Common myeloid progenitor, CD34-positive (primary cell): ENCODE results near the gene CTNNA2.

Experiments used
- CTCF ChIA-PET: fragments of 350-600 bp; sonication (Branson Sonifier 250); formaldehyde crosslinking; loops from one replicate; lab custom pipeline; 2021; ENCODE audit warnings: antibody characterized with exemption; lab: Charles Lee
- POLR2A ChIA-PET: fragments of 350-600 bp; sonication (Branson Sonifier 250); formaldehyde crosslinking; loops from one replicate; lab custom pipeline; 2021; ENCODE audit warnings: antibody characterized with exemption; lab: Charles Lee
- DNase-seq, 3 donors: peaks; one replicate each; pipeline versions ENCODE4 v3.0.0 to v3.0.0-alpha.2; 2013
- H3K27ac ChIP-seq, 2 experiments: 1 replicate in 1 of 2; 2 replicates in 1 of 2; pipeline ENCODE4 v1.7.0; 2013; ENCODE audit warnings: inconsistent platforms in 2 of 2, low read length in 2 of 2, mild to moderate bottlenecking in 2 of 2, low read depth in 1 of 2, moderate library complexity in 1 of 2; ENCODE audit not compliant: severe bottlenecking in 2 of 2, insufficient read depth in 1 of 2, poor library complexity in 1 of 2
- H3K27me3 ChIP-seq, 5 experiments: replicated peaks in 2 of 5; 1 replicate in 3 of 5; 2 replicates in 2 of 5; pipeline versions ENCODE4 v1.6.1 to v1.7.0; 2013; ENCODE audit warnings: low read length in 4 of 5, mild to moderate bottlenecking in 2 of 5, moderate library complexity in 2 of 5, inconsistent platforms in 1 of 5; ENCODE audit not compliant: insufficient read depth in 5 of 5, control insufficient read depth in 4 of 5
- H3K36me3 ChIP-seq, 4 experiments: 1 replicate in 2 of 4; 2 replicates in 2 of 4; pipeline versions ENCODE4 v1.6.1 to v1.7.0; 2013; ENCODE audit warnings: low read length in 3 of 4, control low read depth in 1 of 4, mild to moderate bottlenecking in 1 of 4; ENCODE audit not compliant: control insufficient read depth in 4 of 4, insufficient read depth in 4 of 4
- H3K4me1 ChIP-seq, 4 experiments: 1 replicate in 3 of 4; 2 replicates in 1 of 4; pipeline versions ENCODE4 v1.6.1 to v1.7.1; 2013; ENCODE audit warnings: low read length in 3 of 4, mild to moderate bottlenecking in 3 of 4, control low read depth in 1 of 4, inconsistent platforms in 1 of 4, moderate library complexity in 1 of 4; ENCODE audit not compliant: control insufficient read depth in 4 of 4, insufficient read depth in 4 of 4; ENCODE audit errors: control extremely low read depth in 1 of 4
- H3K4me3 ChIP-seq, 7 experiments: 1 replicate in 4 of 7; 2 replicates in 3 of 7; pipeline versions ENCODE4 v1.5.1 to v1.7.0; 2013; ENCODE audit warnings: mild to moderate bottlenecking in 7 of 7, low read length in 6 of 7, moderate library complexity in 6 of 7, inconsistent platforms in 2 of 7, low read depth in 2 of 7, control low read depth in 1 of 7; ENCODE audit not compliant: insufficient read depth in 4 of 7, control insufficient read depth in 1 of 7; ENCODE audit errors: extremely low read depth in 1 of 7
- H3K9me3 ChIP-seq, 5 experiments: 1 replicate in 4 of 5; 2 replicates in 1 of 5; pipeline versions ENCODE4 v1.6.1 to v1.7.1; 2013; ENCODE audit warnings: low read length in 4 of 5, mild to moderate bottlenecking in 2 of 5, inconsistent platforms in 1 of 5, low read depth in 1 of 5, moderate library complexity in 1 of 5; ENCODE audit not compliant: control insufficient read depth in 4 of 5, insufficient read depth in 2 of 5; ENCODE audit errors: control extremely low read depth in 1 of 5
- WGBS: methylation state at CpG from one replicate; pipeline ENCODE4 v1.1.5; 2013; ENCODE audit not compliant: insufficient coverage; 5-methylcytosine and 5-hydroxymethylcytosine counted together

The CTNNA2 gene

GRCh38 chr2:79612999-79613398 is 100.1 kb downstream of the CTNNA2 start:
- no peaks in the 10 kb centered on the region for H3K27me3 ChIP-seq
- DNase-seq, result no peak
- H3K9me3 ChIP-seq, result no peaks in the 10 kb centered on the region
- no peaks in the 10 kb centered on the region for H3K4me1 ChIP-seq
- no peak overlapping the region for H3K27ac ChIP-seq
- ChIA-PET CTCF (no interaction called here), POLR2A (no interaction called here)
- WGBS, result 80% methylated on average over 1 of the region's 6 CpGs
- H3K4me3 ChIP-seq, result no peak overlapping the region
- no peaks in the 10 kb centered on the region for H3K36me3 ChIP-seq

GRCh38 chr2:79619442-79619841 is 106.6 kb downstream of the CTNNA2 start:
- CTCF ChIA-PET, result no interaction called here
- WGBS, result 90% methylated on average over 2 of the region's 5 CpGs
- Histone ChIP-seq H3K4me1 (peaks cover 0 to 14% (median 0%) of the 10 kb centered on the region in 4 experiments), H3K36me3 (no peaks in the 10 kb centered on the region), H3K4me3 (no peak overlapping the region), H3K9me3 (no peaks in the 10 kb centered on the region), H3K27ac (no peak overlapping the region), H3K27me3 (no peaks in the 10 kb centered on the region)
- no peak for DNase-seq
- POLR2A ChIA-PET, result no interaction called here

DNA sequence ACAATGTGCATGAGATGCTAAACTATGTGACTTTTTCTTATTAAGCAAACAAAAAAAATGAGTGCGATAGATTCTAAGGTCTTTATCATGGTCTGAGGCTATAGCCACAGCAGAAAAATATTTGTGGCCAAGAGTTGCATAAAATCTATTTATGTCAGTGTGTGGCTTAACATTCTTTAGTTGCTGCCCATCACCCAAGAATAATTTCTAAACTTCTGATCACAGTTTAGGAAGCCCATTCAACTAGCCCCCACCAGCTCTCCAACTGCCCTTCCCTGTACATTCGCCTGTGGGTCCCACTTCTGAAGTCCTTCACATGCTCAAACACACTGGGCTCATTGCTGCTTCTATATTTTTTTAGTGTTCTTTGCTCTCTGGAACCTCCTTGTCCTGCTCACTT is 107.1 kb downstream of the CTNNA2 start:
- CTCF ChIA-PET, result no interaction called here
- H3K9me3 ChIP-seq, result no peaks in the 10 kb centered on the region
- no peak overlapping the region for H3K27ac ChIP-seq
- POLR2A ChIA-PET, result no interaction called here
- H3K4me3 ChIP-seq, result no peak overlapping the region
- H3K36me3 ChIP-seq, result no peaks in the 10 kb centered on the region
- no peak for DNase-seq
- H3K4me1 ChIP-seq, result peaks cover 0 to 14% (median 0%) of the 10 kb centered on the region in 4 experiments
- H3K27me3 ChIP-seq, result no peaks in the 10 kb centered on the region
- 92% methylated on average over 2 of the region's 2 CpGs for WGBS

GRCh38 chr2:79620679-79621078 is 107.8 kb downstream of the CTNNA2 start:
- H3K36me3 ChIP-seq, result no peaks in the 10 kb centered on the region
- peaks cover 0 to 14% (median 0%) of the 10 kb centered on the region in 4 experiments for H3K4me1 ChIP-seq
- no peak for DNase-seq
- ChIA-PET POLR2A (interaction anchor here (0.5 kb wide), 1 partner anchor 262 kb away, joined by 3 read pairs; no protein-coding TSS in a partner anchor), CTCF (no interaction called here)
- no peaks in the 10 kb centered on the region for H3K9me3 ChIP-seq
- H3K27ac ChIP-seq, result no peak overlapping the region
- no peak overlapping the region for H3K4me3 ChIP-seq
- no peaks in the 10 kb centered on the region for H3K27me3 ChIP-seq
- WGBS, result 100% methylated on average over 2 of the region's 2 CpGs

GRCh38 chr2:79621252-79621651 is 108.4 kb downstream of the CTNNA2 start:
- POLR2A ChIA-PET, result interaction anchor here (0.5 kb wide), 1 partner anchor 261 kb away, joined by 3 read pairs; no protein-coding TSS in a partner anchor
- no peak for DNase-seq
- no peak overlapping the region for H3K27ac ChIP-seq
- WGBS, result 100% methylated on average over 3 of the region's 6 CpGs
- H3K36me3 ChIP-seq, result no peaks in the 10 kb centered on the region
- no peaks in the 10 kb centered on the region for H3K27me3 ChIP-seq
- peaks cover 0 to 17% (median 0%) of the 10 kb centered on the region in 4 experiments for H3K4me1 ChIP-seq
- CTCF ChIA-PET, result no interaction called here
- no peak overlapping the region for H3K4me3 ChIP-seq
- peaks cover 0 to 4% (median 0%) of the 10 kb centered on the region in 5 experiments for H3K9me3 ChIP-seq

DNA sequence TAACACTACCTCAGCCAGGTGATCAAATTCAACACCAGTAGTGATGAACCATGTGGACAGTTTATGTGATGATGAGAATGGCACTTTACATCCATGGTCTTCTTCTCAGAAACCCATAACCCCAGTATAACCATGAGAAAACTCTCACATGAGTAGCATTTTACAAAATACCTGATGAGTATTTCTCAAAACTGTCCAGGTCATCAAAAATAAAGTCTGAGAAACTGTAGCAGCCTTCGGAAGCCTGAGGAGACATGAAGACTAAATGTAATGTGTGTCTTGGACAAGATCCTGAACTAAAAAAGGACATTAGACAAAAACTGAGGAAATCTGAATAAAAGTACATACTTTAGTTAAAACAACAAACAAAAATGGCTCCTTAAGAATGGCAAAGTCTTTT is 108.9 kb downstream of the CTNNA2 start:
- Histone ChIP-seq H3K4me3 (no peak overlapping the region), H3K36me3 (no peaks in the 10 kb centered on the region), H3K27me3 (no peaks in the 10 kb centered on the region), H3K9me3 (peaks cover 0 to 4% (median 0%) of the 10 kb centered on the region in 5 experiments), H3K27ac (no peak overlapping the region), H3K4me1 (peaks cover 0 to 22% (median 0%) of the 10 kb centered on the region in 4 experiments)
- ChIA-PET CTCF (no interaction called here), POLR2A (no interaction called here)
- DNase-seq, result no peak
- WGBS, result no CpG with 5 or more reads among the region's 1 CpG

GRCh38 chr2:79622508-79622907 is 109.7 kb downstream of the CTNNA2 start:
- Histone ChIP-seq H3K4me3 (no peak overlapping the region), H3K9me3 (peaks cover 0 to 4% (median 0%) of the 10 kb centered on the region in 5 experiments), H3K27ac (no peak overlapping the region), H3K4me1 (peaks cover 0 to 26% (median 0%) of the 10 kb centered on the region in 4 experiments), H3K36me3 (no peaks in the 10 kb centered on the region), H3K27me3 (no peaks in the 10 kb centered on the region)
- no CpG with 5 or more reads among the region's 3 CpGs for WGBS
- no peak for DNase-seq
- ChIA-PET POLR2A (no interaction called here), CTCF (no interaction called here)
